LNCAP (cell line): ENCODE data around the gene RTN4RL2.

Experiments
- TF ChIP-seq, protein P1 (sequence below): fragments of 450-650 bp; IDR thresholded peaks from 2 replicates; pipeline ENCODE4 v1.5.1; 2017; ENCODE audit warnings: mild to moderate bottlenecking

The RTN4RL2 gene

DNA sequence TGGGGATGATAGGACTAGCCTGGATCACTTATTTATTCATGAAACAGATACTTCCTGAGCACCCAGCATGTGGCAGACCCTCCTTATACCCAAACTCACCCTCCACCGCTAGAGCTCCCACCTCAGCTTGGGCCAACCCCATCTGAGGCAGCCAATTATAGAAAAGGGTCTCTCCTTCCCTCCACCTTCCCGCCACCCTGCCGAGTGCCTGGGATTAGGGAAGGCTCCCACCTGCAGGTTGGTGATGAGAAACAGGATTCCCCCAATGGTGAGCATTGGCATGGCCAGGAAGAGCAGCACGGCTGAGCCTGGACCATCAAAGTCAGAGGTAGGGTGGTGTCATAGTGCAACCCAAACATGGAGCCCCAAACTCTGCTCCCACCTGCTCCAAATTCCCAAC lies 39.3 kb upstream of the RTN4RL2 start:
- TF ChIP-seq, protein P1, sequence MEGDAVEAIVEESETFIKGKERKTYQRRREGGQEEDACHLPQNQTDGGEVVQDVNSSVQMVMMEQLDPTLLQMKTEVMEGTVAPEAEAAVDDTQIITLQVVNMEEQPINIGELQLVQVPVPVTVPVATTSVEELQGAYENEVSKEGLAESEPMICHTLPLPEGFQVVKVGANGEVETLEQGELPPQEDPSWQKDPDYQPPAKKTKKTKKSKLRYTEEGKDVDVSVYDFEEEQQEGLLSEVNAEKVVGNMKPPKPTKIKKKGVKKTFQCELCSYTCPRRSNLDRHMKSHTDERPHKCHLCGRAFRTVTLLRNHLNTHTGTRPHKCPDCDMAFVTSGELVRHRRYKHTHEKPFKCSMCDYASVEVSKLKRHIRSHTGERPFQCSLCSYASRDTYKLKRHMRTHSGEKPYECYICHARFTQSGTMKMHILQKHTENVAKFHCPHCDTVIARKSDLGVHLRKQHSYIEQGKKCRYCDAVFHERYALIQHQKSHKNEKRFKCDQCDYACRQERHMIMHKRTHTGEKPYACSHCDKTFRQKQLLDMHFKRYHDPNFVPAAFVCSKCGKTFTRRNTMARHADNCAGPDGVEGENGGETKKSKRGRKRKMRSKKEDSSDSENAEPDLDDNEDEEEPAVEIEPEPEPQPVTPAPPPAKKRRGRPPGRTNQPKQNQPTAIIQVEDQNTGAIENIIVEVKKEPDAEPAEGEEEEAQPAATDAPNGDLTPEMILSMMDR = no peak

DNA sequence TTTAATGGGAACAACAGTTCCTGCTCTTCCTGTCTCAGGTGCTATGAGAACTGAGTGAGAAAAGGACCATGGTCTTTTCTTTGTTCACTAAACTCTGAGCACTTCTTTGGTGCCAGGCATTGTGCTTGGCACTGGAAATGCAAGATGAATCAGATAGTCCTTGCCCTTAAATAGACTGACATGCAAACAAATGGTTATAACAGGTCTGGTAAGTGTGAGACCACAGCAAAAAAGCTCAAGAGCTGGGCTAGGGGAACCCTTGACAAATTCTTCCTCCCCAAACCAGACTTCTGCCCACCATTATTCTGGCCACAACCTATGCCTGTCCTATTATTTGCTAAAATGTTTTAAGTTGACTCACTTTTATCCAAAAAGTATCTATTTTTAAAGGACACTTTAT lies 38.5 kb upstream of the RTN4RL2 start:
- TF ChIP-seq, protein P1 = no peak

DNA sequence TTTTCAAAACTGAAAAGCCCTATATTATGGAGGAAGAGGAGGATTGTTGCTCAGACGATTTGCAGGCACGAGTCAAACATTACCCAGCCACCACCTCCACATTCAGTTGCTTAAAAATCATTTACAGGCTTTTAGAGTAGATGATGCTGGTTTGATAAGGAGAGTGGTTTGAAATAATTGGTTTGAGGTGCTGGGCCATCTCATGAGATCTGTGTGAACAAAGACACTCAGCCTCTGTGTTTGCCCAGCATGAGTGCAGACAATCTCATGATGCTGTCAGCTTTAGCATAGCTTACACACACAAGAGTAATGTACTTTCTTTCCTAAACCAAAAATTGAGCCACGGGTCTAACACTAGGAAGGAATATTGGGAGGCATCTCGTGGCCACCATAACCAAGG lies 37.7 kb upstream of the RTN4RL2 start:
- TF ChIP-seq, protein P1 = no peak

DNA sequence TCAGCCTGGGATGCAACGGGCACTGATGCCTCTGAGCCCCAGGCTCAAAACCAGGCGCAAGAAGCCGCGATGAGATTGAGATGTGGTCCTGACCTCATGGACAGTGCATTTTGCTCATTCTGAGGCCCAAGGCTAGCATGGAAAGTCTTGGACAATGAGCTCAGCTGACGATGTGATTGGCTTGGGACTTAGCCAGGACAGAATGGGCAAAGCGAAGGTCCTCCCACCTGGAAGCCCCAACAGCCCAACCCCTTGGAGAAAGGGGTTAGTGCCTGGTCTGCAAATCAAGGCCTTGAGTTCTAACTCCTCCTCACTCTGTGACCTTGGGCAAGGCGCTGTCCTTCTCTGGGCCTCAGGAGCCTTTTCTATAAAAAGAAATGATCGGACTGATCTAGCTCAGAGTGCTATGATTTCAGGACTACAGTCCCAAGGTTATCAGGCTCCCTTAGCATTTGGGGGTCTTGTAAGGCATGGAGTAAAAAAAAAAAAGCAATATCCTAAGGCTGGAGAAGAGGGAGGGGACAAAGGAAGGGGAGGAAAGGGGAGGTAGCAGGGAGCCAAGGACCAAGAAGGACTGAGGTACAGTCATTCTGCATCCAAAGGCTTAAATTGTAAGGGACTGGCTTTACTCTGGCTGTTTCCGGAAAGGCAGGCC lies 36.1 kb upstream of the RTN4RL2 start:
- TF ChIP-seq, protein P1 = no peak

DNA sequence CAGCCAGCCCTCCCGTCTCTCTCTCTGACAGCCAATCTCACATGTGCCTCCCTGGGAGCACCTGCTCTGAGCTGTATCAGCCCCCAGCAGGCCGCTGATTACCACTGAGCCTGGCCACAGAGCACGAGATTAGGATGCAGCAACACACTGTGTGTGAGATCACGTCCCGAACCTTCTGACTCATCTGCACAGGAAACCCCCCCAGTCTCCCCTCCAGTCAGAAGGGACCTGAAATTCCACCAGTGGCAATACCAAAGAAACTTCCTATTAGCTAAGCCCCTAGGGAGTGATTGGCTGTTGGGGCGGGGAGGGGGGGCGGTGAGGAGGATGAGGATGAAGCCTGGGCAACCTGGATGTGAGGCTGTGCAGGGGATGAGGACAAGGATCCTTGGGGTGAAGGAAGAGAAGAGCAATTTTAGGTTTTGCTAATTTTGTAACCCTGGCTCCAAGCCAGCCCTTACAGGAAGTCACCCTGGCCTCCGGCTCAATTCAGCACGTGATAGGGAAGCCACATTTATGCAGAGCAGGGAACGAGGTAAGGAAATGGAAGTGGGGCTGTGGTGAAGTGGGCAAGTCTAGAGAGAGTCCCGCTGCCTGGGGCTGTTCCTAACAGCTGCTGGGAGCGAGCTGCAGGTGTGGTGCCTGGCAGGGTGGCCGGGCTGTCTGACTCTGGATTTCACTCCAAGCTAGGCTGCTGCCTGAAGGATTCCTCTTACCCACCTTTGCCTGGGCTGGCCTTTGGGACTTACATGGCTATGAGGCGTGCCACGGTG lies 35.4 kb upstream of the RTN4RL2 start:
- TF ChIP-seq, protein P1 = no peak

DNA sequence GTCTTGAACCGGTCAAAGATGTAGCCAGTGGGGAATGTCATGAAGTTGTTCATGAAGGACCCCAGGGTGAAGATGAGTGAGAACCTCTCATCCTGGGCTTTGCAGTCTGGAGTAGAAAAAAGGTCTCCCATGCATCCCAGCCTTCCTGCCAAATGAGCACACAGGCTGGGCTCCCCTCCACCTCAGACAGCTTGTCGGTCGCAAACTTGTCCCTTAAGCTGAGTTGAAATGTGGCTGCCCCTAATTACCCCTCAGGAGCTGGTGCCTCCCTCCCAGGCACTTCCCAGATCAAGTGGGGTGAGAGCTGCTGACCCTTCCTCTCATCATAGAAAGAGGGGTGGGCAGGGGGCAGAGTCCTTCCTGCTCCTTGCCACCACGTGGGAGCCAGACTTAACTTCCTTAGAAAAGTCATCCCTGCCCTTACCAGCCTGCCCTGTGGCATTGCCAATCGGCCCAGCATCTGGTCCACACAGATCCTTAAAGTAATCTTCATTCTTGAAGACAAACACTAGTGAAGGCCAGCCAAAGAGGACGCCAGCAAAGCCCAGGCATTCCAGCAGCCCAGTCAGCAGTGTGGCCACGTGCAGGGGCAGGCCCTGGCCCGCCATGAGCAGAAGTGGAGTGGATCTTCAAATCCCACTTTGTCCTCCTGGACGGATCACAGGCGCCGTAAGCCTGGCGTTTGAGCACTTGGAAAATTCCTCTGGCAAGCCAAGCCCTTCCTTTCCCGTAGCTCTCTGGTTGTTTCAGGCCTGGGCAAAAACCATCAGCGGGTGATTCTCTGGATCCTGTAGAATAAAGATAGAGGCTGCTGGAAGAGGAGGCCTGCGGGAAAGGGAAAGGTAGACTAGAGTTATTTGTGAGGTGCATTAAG lies 34.5 kb upstream of the RTN4RL2 start:
- TF ChIP-seq, protein P1 = no peak

DNA sequence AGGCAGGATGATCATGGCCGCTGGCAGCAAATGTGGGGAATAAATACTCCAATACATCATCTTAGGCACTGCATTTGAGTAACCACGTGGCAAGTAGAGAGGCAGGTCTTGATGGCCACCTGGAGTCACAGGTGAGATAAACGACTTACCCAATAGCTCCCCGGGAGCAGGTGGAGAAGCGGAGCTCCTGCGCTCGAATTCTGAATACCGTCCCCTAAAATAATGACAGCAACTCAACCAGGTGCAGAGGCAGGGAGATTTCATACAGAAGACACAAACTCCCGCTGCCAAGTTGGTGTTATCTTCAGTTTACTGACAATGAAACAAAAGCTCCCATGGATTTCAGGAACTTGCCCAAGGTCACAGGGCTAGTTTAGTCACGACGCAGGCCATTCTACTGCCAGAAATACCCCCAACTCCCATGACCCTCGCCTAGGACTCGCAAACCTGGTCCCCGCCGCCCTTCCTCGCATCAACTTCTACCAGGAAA lies 33.8 kb upstream of the RTN4RL2 start:
- TF ChIP-seq, protein P1 = no peak
